Mesothelial cell of epicardium (in vitro differentiated cells): ENCODE data around the gene BAZ2B. TPM values are rescaled to one million over a fixed set of nuclear protein-coding genes. Genes with fewer than 3 reads are reported as not detected.
"Not testable (repeated sequence)": the region's sequence is repeated elsewhere in the genome, so short reads cannot be mapped to it uniquely, and the experiment has no call there.

Experiments used
- DNase-seq, 2 experiments: peaks; one replicate each; pipeline ENCODE4 v3.0.0; 2021; ENCODE audit warnings: low spot score in 2 of 2; ENCODE audit not compliant: unreplicated experiment in 2 of 2
- H3K27ac Mint-ChIP-seq: 2 replicates; pipeline ENCODE4 v1.8.0; 2021; ENCODE audit warnings: mixed read lengths
- H3K27me3 Mint-ChIP-seq: 2 replicates; pipeline ENCODE4 v1.8.0; 2021; ENCODE audit warnings: low read depth, mixed read lengths
- H3K36me3 Mint-ChIP-seq: 2 replicates; pipeline ENCODE4 v1.8.0; 2021; ENCODE audit warnings: mixed read lengths
- H3K4me1 Mint-ChIP-seq: 2 replicates; pipeline ENCODE4 v1.8.0; 2021; ENCODE audit warnings: mixed read lengths
- H3K4me3 Mint-ChIP-seq: 2 replicates; pipeline ENCODE4 v1.8.0; 2021; ENCODE audit warnings: mild to moderate bottlenecking, moderate library complexity, mixed read lengths
- H3K9me3 Mint-ChIP-seq: 2 replicates; pipeline ENCODE4 v1.8.0; 2021; ENCODE audit warnings: mixed read lengths
- CTCF ChIP-seq: fragments of 200-600 bp; sonication (generic); IDR thresholded peaks from one replicate; pipeline ENCODE4 v1.5.0; 2021; ENCODE audit warnings: antibody characterized with exemption; ENCODE audit not compliant: unreplicated experiment
- total RNA-seq: library from RNA; stranded (reverse); gene quantifications from 3 replicates; pipeline ENCODE4 v1.2.1, GENCODE V29; 2021

BAZ2B gene
- total RNA-seq, 1 donor from 2014 or later: 141 TPM

DNA sequence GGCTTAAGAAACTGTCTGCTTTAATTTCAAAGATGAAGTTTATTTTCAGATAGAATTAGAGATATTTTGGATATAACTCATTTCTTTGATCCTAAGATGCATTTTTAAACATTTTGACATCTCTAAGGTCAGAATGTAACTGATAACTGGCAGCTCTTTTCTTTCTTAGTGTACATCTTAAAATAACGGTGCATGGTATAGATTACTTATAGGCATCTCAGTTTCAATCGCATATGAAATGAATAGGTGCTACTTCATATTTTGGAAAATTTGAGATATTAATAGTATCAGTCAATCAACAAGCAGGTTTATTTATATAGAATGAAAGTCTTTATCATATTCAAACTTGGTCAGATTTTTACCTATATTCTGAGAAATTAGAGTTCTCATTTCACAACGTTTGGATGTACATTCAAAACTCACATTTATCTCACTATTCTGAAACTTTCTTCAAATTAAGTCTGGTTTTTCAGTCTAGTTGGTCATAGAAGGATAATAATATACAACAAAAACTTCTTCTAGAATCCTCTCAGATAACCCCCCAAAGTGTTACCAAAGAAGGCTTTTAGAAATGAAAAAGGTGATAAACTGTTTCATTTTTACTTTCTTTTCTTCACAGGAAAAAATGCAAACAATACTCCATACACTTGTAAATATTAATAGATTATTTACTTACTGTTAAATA lies 207.1 kb downstream of the BAZ2B start:
- TF ChIP-seq CTCF: no peak
- Mint-ChIP-seq H3K36me3 (peaks cover 45% of the 10 kb centered on the region), H3K9me3 (peaks cover 4% of the 10 kb centered on the region), H3K4me3 (no peak overlapping the region), H3K27ac (no peak overlapping the region), H3K27me3 (no peaks in the 10 kb centered on the region), H3K4me1 (no peaks in the 10 kb centered on the region)
- DNase-seq: no peak

DNA sequence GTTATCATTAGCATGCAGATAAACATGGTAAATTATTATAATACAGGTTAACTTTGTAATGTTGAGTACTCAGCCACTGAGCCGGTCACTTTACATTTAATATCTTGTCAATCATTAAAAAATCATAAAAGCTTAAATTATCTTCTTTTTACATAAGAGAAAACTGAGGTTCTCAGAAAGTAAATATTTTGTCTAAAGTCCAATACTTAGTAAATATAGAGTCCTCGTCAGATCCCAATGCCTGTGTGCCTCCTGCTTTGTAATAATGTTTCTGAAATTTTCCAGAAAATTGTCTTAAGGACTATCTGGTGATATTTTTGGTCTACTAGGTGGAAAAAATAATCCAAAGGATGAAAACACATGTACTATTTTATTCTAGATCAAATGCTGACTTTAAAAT lies 213.6 kb downstream of the BAZ2B start:
- no peaks in the 10 kb centered on the region for H3K27me3 Mint-ChIP-seq
- no peak overlapping the region for H3K27ac Mint-ChIP-seq
- H3K4me1 Mint-ChIP-seq: peaks cover 14% of the 10 kb centered on the region
- H3K9me3 Mint-ChIP-seq: peaks cover 4% of the 10 kb centered on the region
- no peak for TF ChIP-seq CTCF
- peaks cover 25% of the 10 kb centered on the region for H3K36me3 Mint-ChIP-seq
- DNase-seq: no peak
- no peak overlapping the region for H3K4me3 Mint-ChIP-seq

- DNase-seq, H3K27ac Mint-ChIP-seq, H3K27me3 Mint-ChIP-seq, H3K9me3 Mint-ChIP-seq, H3K4me3 Mint-ChIP-seq: not testable (repeated sequence)
- Mint-ChIP-seq H3K36me3 (peaks cover 19% of the 10 kb centered on the region), H3K4me1 (peaks cover 18% of the 10 kb centered on the region)
Measured at GRCh38 chr2:159402160-159402559, 214.2 kb downstream of the BAZ2B start.

- peak overlapping the region; percentile 52 for H3K27ac Mint-ChIP-seq
- peaks cover 4% of the 10 kb centered on the region for H3K36me3 Mint-ChIP-seq
- H3K4me3 Mint-ChIP-seq: no peak overlapping the region
- no peaks in the 10 kb centered on the region for H3K9me3 Mint-ChIP-seq
- peaks cover 33% of the 10 kb centered on the region for H3K4me1 Mint-ChIP-seq
- no peak for DNase-seq
- TF ChIP-seq CTCF: no peak
- H3K27me3 Mint-ChIP-seq: no peaks in the 10 kb centered on the region
Measured at GRCh38 chr2:159399716-159400415, 216.5 kb downstream of the BAZ2B start.

GRCh38 chr2:159396799-159397198 lies 219.5 kb downstream of the BAZ2B start:
- Mint-ChIP-seq H3K27ac (peak overlapping the region; percentile 91), H3K27me3 (no peaks in the 10 kb centered on the region), H3K9me3 (no peaks in the 10 kb centered on the region), H3K4me3 (no peak overlapping the region), H3K4me1 (peaks cover 46% of the 10 kb centered on the region), H3K36me3 (peaks cover 7% of the 10 kb centered on the region)
- TF ChIP-seq CTCF: no peak
- no peak for DNase-seq

- no peak for DNase-seq
- Mint-ChIP-seq H3K4me3 (no peak overlapping the region), H3K9me3 (no peaks in the 10 kb centered on the region), H3K4me1 (no peaks in the 10 kb centered on the region), H3K27ac (no peak overlapping the region), H3K27me3 (no peaks in the 10 kb centered on the region), H3K36me3 (peaks cover 26% of the 10 kb centered on the region)
- no peak for TF ChIP-seq CTCF
Measured at GRCh38 chr2:159382447-159383028, 233.8 kb downstream of the BAZ2B start.
